GM21360 (cell line): Measurements from ENCODE around the gene HTR3E.

ENCODE experiments used
- ATAC-seq: cut with Tn5 transposase; IDR thresholded peaks from one replicate; pipeline ENCODE4 v1.9.1; 2021; ENCODE audit warnings: mild to moderate bottlenecking, moderate library complexity; ENCODE audit not compliant: unreplicated experiment

Gene HTR3E

GRCh38 chr3:184154885-184155643 is 58.2 kb downstream of the HTR3E start, which contains the start of gene DVL3:
TSS of gene DVL3 (plus strand) at chr3:184155377. CDS start at chr3:184155636, 259 bp downstream.
- peak; percentile 73 for ATAC-seq

- peak; percentile 23 for ATAC-seq
These were observed 59.0 kb downstream of the HTR3E start for GRCh38 chr3:184155644-184156521.

- no peak for ATAC-seq
These were observed 59.7 kb downstream of the HTR3E start for GRCh38 chr3:184156522-184156955.
